HG03139 (cell line): ENCODE measurements around the gene NOTCH1.

ENCODE experiments used
- ATAC-seq: cut with Tn5 transposase; IDR thresholded peaks from one replicate; pipeline ENCODE4 v1.9.1; 2021; ENCODE audit not compliant: unreplicated experiment

The NOTCH1 gene

DNA sequence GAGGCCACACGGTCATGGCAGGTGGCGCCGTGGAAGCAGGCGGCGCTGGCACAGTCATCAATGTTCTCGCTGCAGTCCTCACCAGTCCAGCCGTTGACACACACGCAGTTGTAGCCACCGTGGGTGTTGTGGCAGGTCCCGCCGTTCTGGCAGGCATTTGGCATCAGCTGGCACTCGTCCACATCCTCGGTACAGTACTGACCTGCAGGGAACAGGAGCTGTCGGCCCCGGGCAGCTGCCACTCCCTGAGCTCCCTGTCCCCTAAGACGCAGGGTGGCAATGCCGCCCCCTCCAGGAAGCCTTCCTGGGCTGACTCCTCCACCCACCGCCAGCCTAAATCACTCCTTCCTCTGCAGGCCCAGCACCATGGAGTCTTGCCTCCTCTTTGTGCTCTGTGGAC, 27.2 kb downstream of the NOTCH1 start:
- no peak for ATAC-seq

DNA sequence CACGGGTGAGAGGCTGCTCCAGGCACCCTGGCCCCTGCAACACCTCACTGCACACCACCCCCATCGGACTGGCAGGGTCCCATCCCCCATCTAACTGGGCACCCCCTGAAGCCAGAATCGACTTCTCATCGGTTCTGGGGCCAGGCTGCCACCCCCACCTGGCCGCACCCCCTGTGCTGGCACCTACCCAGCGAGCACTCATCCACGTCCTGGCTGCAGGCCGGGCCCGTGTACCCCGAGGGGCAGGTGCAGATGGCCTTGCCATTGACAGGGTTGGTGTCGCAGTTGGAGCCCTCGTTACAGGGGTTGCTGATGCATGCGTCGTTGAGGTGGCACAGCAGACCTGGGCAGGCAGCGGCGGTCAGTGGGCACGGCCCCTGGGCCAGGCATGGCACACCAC, 27.9 kb downstream of the NOTCH1 start:
- no peak for ATAC-seq

DNA sequence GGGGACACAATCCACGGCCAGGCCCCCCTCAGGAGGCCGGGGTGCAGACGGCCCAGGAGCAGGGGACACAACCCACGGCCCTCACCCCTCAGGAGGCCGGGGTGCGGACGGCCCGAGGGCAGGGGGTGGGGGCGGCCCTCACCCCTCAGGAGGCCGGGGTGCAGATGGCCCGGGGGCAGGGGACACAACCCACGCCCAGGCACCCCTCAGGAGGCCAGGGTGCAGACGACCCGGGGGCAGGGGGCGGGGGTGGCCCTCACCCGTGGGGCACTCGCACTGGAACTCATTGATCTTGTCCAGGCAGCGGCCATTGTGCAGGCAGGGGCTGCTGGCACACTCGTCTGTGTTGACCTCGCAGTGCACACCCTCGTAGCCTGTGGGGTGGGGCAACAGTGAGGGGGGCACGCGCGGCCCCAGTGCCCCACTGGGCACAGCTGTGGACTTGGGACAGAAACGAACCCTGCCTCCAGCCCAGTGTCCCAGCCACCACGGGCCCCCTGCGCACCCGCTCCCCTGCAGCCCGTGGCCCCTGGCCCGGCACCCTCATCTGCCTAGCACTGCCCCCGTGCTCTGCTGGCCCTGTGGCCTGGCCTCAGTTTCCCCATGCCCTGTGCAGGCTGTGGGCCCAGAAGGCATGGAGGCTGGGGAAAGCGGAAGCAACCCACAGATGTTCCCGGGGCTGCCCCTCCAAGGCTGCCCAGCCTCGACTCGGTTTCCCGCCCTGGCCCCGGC, 28.7 kb downstream of the NOTCH1 start:
- ATAC-seq, result no peak

DNA sequence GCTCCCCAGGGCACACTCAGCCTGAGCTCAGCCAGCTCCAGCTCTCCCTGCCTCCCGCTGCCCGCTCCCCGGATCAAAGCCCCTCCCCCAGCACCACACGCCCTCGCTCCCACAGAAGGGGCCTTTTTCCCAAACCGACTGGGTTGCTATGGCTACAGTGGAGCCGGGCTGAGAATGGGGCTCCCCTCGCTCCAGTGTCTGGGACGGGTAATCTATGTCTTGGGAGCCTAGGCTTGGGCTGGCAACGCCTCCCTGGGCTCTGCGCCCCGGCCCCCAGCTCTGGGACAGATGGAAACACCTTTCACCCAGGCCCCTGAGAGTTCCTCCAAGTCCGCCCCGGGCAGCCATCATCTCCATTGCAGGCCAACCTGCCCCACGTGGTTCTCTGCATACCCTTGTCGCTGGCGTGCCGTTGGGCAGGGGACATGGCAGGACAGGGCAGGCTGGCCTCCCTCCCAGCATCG, 29.6 kb downstream of the NOTCH1 start:
- no peak for ATAC-seq

DNA sequence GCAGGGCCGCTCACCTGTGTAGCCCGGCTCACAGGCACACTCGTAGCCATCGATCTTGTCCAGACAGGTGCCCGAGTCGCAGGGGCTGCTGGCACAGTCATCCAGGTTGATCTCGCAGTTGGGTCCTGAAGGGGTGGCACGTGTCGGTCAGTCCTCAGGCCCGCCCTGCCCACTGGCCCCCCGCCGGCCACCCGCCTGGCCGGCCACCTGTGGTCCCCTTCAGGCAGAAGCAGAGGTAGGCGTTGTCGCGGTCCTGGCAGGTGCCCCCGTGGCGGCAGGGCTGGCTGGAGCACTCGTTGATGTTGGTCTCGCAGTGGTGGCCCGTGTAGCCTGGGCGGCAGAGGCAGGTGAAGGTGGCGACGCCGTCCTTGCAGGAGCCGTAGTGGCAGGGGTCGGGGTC, 30.6 kb downstream of the NOTCH1 start:
- ATAC-seq, result no peak

DNA sequence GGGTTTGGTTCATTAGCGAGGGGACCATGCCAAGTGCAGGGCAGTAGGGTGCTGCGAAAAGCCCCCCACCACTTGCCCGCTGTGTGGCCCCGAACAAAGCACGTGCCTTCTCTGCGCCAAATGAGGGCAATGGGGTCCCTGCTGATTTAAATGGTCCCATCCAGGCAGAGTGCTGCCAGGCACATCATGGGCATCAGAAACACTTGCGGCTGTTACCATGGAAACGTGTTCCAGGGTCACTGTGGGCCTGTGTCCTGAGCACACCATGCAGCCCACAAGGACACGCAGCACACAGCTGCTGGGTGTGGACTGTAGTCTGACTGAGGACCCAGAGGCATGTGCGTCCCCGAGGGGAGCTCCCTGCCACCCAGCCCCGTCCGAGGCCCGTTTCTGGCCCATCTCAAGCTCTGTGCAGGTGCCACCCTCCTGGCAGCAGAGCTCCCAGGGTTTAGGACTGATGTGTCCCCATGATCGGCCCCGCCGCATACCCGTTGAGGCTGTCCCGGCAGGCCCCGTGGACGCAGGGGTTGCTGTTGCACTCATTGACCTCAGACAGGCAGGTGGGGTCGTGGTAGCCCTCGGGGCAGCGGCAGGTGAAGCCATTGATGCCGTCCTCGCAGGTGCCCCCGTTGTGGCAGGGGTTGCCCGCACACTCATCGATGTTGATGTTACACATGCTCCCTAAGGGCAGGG, 31.7 kb downstream of the NOTCH1 start:
- no peak for ATAC-seq

DNA sequence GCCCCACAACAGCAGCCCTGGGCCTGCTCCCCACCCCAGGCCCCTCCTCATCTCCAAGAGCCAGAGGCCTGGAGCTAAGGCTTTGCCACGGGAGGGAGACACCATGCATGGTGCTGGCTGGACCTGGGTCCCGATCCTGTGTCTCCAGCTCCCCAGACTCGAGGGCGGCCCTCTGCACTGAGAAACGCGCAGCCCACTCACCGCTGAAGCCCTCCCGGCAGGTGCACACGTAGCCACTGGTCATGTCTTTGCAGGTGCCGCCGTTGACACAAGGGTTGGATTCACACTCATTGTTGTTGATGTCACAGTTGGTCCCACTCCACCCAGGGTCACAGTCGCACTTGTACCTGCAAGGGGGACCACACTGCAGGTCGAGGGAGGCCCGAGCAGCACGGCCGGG, 32.7 kb downstream of the NOTCH1 start:
- no peak for ATAC-seq

DNA sequence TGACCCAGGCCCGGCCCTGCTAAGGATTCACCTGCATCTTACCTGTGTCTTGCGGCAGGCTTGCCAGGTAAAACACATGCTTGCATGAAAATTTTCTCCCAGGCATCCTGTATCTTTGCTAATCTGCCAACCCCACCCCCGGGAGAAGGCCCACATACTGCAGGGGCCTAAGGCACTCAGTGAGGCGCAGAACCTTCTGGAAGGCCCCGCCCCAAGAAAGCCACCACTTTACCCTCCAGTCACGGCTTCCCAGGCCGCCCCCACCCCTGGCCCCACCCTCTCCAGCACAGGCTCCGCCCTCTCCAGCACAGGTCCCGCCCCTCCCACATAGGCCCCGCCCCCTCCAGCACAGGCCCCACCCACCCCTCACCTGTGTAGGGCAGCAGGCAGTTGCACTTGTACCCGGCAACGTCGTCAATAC, 33.2 kb downstream of the NOTCH1 start:
- ATAC-seq, result no peak

DNA sequence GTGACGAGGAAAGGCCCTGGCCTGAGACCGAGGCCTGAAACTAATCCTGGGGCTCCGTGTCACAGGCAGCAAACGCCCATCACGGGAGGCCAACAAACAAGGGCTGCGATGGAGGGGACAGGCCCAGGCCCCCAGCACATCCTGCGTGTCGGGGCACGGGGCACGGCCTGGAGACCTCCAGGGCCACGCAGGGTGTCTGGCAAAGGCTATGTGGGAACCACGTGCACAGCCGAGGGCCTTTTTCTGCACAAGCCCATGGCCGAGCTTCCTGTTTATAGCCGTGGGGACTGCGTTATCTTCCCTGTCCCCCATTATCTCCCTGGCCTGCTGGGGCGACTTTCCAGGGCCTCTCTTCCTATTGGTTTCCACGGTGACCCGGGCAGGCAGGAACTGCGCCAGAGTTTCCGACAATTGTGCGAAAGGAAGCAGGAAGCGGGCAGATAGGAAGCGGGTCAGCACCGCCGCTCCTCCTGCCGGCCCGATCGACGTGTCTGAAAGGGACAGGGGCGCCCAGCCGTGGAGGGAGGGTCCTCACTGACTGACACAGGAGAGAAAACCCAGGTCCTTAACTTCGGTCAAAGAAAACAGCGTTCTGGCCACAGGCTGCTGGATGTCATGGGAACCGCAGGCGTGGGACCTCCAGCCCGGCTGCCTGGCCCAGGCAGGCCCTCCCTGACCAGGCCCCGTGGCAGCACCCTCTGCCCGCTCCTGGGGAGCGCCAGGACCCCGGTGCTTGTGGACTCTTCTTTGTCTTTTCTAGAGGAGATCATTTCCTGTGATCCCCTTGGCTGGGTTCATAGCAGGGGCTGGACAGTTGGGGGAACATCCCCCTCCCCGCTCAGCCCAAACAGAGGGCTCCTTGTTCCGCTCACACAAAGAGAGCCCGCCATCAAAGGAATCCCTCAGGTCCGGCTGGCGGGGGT, 33.9 kb downstream of the NOTCH1 start:
- ATAC-seq, result no peak

DNA sequence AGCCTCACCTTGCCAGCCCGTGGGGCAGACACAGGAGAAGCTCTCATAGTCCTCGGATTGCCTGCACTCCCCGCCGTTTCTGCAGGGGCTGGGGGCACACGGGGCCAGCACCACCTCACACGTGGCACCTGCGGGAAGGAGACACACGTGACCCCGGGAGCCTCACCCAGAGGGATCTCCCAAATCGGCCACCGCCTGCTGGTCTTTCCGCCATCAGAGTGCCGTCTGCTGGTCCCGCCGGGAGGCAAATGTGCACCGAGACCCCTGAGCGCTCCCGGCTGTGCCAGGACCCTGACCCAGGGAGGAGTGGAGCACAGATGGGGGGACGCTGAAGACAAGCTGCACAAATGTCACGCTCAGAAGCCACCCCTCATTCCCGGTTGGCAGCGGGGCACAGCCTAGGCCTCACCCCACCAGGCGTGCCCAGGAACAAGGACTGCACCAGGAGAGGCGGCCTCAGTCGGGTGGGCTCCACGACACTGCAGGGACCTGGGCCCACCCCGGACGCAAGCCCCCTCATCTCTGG, 34.6 kb downstream of the NOTCH1 start:
- ATAC-seq, result no peak

DNA sequence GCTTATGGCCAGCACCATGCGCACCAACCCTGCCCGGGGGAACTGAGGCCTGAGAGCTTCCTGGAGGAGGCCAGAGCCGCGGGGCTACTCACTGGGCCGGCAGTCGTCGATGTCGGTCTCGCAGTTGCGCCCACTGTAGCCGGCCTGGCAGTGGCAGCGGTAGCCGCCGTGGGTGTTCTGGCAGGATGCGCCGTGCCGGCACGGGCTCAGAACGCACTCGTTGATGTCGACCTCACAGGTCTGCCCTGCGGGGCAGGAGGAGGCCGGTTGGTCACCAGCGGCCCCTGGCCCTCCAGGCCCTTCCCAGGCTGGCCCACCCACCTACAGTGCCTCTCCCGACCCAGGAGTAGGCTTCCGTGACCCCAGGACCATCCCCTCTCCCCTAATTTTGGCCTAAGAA, 35.3 kb downstream of the NOTCH1 start:
- ATAC-seq, result no peak

DNA sequence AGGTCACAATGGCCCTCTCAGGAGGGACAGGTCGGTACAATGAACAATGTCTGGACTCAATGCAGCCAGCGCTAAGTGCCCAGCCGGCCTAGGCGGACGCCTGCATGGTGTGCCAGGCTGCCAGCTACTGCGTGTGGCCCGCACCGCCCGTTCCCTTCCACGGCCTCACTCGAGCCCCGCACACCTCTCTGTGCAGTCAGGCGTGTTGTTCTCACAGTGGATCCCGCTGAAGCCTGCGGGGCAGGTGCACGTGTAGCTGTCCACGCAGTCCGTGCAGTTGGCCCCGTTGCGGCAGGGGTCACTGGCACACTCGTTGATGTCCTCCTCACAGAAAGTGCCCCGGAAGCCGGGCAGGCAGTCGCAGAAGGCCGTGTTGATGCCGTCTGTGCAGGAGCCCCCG, 36.3 kb downstream of the NOTCH1 start:
- ATAC-seq, result no peak

DNA sequence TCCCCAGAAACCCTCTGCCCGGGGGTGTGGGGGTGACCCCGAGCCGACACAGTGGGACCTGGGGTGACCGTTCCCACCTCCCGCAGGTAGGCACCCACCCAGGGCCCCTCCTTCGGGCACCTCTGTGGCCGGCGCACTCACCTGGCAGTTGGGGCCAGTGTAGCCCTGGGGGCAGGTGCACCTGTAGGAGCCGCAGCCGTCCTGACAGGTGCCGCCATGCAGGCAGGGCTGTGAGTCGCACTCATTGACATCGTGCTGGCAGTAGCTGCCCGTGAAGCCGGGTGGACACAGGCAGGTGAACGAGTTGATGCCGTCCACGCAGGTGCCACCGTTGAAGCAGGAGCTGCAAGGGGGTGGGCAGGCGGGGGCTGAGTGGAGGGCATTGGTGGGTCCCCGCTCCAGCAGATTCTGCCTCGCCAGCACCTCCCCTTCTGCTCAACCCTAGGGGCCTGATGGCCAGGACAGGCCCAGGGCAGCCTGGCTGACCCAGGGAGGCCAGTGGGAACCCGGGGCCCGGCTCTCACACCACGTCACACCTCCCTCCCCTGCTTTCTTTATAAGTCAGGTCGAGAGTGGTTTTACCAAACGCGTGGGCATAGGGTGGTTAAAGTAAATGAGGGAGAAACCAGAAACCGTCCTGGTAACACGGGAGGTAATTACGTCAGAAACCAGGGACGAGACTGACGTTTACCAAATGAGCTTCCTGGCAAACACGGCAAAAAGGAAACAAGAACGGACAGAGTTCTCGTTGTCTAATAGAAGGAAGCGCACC, 36.9 kb downstream of the NOTCH1 start:
- ATAC-seq, result no peak

DNA sequence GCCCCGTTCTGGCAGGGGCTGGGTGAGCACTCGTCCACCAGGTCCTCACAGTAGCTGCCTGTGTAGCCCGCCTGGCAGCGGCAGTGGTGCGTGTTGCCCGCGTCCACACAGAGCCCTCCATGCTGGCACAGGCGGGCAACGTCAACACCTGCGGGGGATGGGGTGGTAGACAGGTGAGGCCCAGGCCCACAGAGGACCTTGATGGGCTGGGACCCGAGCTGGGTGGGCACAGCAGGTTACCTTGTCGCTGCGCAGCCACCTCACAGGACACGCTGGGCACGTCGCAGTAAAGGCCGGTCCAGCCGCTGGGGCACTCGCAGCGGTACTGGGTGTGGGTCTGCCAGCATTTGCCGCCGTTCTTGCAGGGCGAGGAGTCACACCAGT, 37.9 kb downstream of the NOTCH1 start:
- no peak for ATAC-seq

DNA sequence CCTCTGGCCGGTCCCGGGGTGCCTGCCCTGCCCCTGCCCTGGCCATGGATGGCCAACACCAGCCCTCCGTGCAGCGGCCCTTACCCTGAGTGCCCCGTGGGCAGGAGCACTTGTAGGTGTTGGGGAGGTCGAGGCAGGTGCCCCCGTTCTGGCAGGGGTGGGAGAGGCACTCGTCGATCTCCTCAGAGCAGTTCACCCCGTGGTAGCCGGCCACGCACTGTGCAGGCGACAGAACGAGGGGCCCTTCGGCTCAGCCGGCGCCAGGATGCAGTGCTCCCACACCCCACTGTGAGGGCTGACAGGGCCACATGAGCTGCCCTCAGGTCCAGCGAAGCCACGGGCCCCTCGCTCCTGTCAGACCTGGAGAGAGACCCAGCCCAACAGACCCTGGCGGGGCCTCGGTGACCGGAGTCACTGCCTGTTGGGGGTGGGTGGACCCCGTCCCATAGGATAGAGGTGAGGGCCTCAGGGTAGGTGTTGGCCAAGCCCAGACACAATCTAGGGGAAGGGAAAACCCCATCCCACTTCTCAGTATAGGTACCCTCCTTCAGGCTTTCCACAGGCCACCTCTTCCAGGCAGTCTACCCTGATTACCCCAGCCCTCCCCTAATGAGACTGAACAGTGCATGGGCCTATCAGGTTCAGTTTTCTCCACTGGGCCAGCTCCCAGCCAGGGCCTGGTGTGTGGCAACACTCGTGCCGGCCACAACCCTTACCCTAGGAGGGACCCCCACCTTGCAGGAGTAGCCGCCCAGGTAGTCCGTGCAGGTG, 38.4 kb downstream of the NOTCH1 start:
- no peak for ATAC-seq

DNA sequence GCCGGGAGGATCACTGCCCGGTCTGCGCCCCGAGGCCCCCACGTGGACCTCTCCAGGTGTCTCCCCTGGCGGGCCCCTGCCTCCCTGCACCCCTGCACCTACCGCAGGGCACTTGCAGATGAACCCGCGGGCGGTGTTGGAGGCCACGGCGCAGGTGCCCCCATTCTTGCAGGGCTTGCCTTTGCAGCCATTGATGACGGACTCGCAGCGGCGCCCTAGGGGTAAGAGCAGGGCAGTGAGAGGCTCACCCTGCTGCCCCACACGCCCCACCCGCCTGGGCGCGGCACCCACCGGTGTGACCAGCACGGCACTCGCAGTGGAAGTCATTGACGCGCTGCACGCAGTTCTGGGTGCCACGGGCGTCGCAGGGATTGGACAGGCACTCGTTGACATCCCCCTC, 39.4 kb downstream of the NOTCH1 start:
- no peak for ATAC-seq

DNA sequence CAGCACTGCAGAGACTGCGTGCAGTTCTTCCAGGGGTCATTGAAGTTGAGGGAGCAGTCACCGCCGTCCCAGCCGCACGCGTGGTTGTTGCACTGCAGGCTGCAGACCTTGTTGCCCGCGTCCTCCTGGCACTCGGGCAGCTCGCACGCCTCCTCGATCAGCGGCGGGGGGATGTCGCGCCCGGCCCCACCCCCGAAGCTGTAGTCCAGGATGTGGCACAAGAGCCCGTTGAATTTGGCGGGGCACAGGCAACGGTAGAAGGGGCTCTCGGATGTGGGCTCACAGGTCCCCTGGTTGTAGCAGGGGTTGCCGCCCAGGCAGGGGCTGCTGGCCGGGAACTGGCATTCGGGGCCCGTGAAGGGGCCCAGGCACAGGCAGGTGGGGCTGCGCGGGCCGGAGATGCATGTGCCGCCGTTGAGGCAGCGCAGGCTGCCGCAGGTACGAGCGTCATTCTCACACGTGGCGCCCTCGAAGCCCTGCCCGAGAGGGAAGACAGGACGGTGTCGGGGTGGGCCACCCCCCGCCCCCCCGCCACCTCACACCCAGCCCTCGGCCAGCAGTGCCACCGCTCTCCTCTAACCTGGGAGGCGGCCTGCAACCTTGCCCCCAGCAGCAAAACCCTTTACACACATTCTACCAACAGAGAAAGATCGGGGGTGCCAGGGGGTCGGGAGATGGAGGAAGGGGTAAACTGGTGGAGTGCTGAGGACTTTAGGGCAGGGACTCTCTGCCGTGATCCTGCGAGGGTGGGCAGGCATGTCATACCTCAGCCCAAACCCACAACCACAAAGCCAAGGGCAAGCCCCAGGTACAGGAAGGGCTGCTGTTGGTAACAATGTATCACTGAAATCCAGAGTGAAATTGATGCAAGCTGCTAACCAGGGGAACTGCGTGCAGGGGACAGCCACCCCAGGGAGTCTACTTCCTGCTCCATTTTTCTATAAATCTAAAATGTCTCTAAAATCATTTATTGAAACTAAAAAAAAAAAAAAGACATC, 40.1 kb downstream of the NOTCH1 start:
- ATAC-seq, result no peak

DNA sequence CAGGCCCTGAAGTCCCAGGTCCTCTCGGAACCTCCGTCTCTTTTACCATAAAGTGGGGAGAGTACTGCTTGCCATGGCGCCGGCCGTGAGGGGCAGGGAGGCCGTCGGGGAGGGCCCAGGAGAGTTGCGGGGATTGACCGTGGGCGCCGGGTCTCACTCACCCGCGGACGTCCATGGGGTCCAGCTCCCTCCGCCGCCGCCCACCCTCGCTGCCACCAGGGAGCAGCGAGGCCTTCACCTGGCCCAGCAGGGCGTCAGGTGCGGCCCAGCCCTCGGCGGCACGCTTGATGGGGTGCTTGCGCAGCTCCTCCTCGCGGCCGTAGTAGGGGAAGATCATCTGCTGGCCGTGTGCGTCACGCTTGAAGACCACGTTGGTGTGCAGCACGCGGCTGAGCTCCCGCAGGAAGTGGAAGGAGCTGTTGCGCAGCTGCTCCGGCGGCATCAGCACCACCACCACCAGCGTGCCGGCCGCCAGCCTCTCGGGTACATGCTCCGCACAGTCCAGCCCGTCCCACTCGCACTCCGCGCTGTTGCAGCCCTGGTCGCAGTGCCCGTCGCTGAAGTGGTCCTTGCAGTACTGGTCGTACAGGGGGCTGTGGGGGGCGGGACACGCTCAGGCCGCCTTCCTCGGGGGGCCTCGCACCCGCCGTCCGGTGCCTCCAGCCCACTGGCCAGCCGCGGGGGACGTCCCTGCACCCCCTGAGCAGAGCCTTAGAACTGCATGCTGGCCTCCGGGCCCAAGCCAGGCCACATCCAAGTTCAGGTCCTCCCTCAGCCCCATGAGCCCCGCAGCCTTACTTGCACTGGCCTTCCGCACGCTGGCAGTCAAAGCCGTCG, 41.1 kb downstream of the NOTCH1 start:
- ATAC-seq, result no peak
